Cardiac muscle cell (in vitro differentiated cells and primary cell): ENCODE data around the gene CNKSR2. TPM values are rescaled to one million over a fixed set of nuclear protein-coding genes. Genes with fewer than 3 reads are reported as not detected.
"Not testable (repeated sequence)": the region's sequence is repeated elsewhere in the genome, so short reads cannot be mapped to it uniquely, and the experiment has no call there.

Experiments used
- DNase-seq, 2 donors: peaks; one replicate each; pipeline versions ENCODE4 v3.0.0 to v3.0.0-alpha.2; 2010 to 2017; ENCODE audit warnings: low read depth in 1 of 2, low spot score in 1 of 2
- H3K27ac ChIP-seq: fragments of 200-600 bp; sonication (generic); 2 replicates; pipeline ENCODE4 v1.5.1; 2016
- H3K27me3 ChIP-seq: fragments of 200-600 bp; sonication (generic); 2 replicates; pipeline ENCODE4 v1.6.0; 2016; ENCODE audit warnings: control low read depth
- H3K36me3 ChIP-seq: fragments of 200-600 bp; sonication (generic); 2 replicates; pipeline ENCODE4 v1.5.1; 2016; ENCODE audit warnings: control low read depth
- H3K4me1 ChIP-seq: fragments of 200-600 bp; sonication (generic); 2 replicates; pipeline ENCODE4 v1.8.1; 2017; ENCODE audit warnings: low read depth, mild to moderate bottlenecking, mixed run types
- H3K4me3 ChIP-seq: fragments of 200-600 bp; sonication (generic); 2 replicates; pipeline ENCODE4 v1.5.1; 2016; ENCODE audit warnings: mild to moderate bottlenecking
- H3K9me3 ChIP-seq: fragments of 200-600 bp; sonication (generic); 2 replicates; pipeline ENCODE4 v1.5.1; 2017; ENCODE audit warnings: low read depth, mild to moderate bottlenecking, control low read depth
- polyA plus RNA-seq: library from polyadenylated mRNA; unstranded; fragments of >200 nt; fragmentation: Nextera tagmentation; extraction: Ambion mirVana; gene quantifications from 2 replicates; pipeline ENCODE4 v1.2.1, GENCODE V29; 2016
- total RNA-seq: library from RNA; depleted of rRNA; stranded (reverse); fragments of >200 nt; gene quantifications from 2 replicates; pipeline ENCODE4 v1.2.3, GENCODE V29; 2016
- TF ChIP-seq, protein P1 (sequence below): IDR thresholded peaks from 2 replicates; pipeline ENCODE4 v1.5.1; 2012; ENCODE audit warnings: low read depth, mild to moderate bottlenecking, low read length

Gene CNKSR2
- total and polyA plus RNA-seq, 2 experiments from 2014 or later: 1.5 to 25.3 TPM

GRCh38 chrX:21493226-21493830, 119.1 kb downstream of the CNKSR2 start:
- no peak overlapping the region for H3K27ac ChIP-seq
- H3K4me1 ChIP-seq: no peaks in the 10 kb centered on the region
- DNase-seq: no peak
- H3K27me3 ChIP-seq: no peaks in the 10 kb centered on the region
- H3K4me3 ChIP-seq: no peak overlapping the region
- TF ChIP-seq, protein P1, sequence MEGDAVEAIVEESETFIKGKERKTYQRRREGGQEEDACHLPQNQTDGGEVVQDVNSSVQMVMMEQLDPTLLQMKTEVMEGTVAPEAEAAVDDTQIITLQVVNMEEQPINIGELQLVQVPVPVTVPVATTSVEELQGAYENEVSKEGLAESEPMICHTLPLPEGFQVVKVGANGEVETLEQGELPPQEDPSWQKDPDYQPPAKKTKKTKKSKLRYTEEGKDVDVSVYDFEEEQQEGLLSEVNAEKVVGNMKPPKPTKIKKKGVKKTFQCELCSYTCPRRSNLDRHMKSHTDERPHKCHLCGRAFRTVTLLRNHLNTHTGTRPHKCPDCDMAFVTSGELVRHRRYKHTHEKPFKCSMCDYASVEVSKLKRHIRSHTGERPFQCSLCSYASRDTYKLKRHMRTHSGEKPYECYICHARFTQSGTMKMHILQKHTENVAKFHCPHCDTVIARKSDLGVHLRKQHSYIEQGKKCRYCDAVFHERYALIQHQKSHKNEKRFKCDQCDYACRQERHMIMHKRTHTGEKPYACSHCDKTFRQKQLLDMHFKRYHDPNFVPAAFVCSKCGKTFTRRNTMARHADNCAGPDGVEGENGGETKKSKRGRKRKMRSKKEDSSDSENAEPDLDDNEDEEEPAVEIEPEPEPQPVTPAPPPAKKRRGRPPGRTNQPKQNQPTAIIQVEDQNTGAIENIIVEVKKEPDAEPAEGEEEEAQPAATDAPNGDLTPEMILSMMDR: no peak
- no peaks in the 10 kb centered on the region for H3K9me3 ChIP-seq
- H3K36me3 ChIP-seq: no peaks in the 10 kb centered on the region

GRCh38 chrX:21503593-21503992, 129.4 kb downstream of the CNKSR2 start:
- TF ChIP-seq, protein P1: no peak
- Histone ChIP-seq H3K36me3 (no peaks in the 10 kb centered on the region), H3K4me3 (no peak overlapping the region), H3K27ac (no peak overlapping the region), H3K9me3 (no peaks in the 10 kb centered on the region), H3K27me3 (no peaks in the 10 kb centered on the region), H3K4me1 (no peaks in the 10 kb centered on the region)
- DNase-seq: no peak

GRCh38 chrX:21509912-21510311, 135.7 kb downstream of the CNKSR2 start:
- no peaks in the 10 kb centered on the region for H3K4me1 ChIP-seq
- no peak overlapping the region for H3K4me3 ChIP-seq
- TF ChIP-seq, protein P1: no peak
- DNase-seq: no peak
- no peak overlapping the region for H3K27ac ChIP-seq
- no peaks in the 10 kb centered on the region for H3K36me3 ChIP-seq
- no peaks in the 10 kb centered on the region for H3K27me3 ChIP-seq
- H3K9me3 ChIP-seq: no peaks in the 10 kb centered on the region

- H3K27me3 ChIP-seq: no peaks in the 10 kb centered on the region
- no peak overlapping the region for H3K27ac ChIP-seq
- H3K4me3 ChIP-seq: no peak overlapping the region
- H3K9me3 ChIP-seq: no peaks in the 10 kb centered on the region
- no peak for DNase-seq
- H3K36me3 ChIP-seq: no peaks in the 10 kb centered on the region
- no peaks in the 10 kb centered on the region for H3K4me1 ChIP-seq
- TF ChIP-seq, protein P1: no peak
Observed at GRCh38 chrX:21524008-21524407, 149.8 kb downstream of the CNKSR2 start.

DNA sequence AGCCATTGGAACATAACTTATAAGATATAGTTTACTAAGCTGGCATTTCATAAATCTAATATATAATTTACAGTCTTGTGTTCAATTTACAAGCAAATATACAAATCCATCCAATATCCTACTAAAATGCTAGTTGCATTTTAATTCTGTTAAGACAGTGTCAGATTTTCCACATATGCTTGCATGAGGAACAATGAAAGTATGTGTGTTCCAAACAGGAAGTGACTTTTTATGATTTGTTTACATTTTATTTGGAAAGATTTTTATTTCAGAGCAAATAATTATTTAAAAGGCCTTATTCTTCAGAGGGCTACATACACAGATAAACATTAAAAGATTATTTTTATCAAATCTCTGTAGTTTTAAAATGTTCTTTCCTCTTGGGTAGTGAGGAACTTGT, 153.9 kb downstream of the CNKSR2 start:
- Histone ChIP-seq H3K36me3 (no peaks in the 10 kb centered on the region), H3K27ac (no peak overlapping the region), H3K4me3 (no peak overlapping the region), H3K27me3 (no peaks in the 10 kb centered on the region), H3K9me3 (no peaks in the 10 kb centered on the region), H3K4me1 (no peaks in the 10 kb centered on the region)
- DNase-seq: no peak
- TF ChIP-seq, protein P1: no peak

DNA sequence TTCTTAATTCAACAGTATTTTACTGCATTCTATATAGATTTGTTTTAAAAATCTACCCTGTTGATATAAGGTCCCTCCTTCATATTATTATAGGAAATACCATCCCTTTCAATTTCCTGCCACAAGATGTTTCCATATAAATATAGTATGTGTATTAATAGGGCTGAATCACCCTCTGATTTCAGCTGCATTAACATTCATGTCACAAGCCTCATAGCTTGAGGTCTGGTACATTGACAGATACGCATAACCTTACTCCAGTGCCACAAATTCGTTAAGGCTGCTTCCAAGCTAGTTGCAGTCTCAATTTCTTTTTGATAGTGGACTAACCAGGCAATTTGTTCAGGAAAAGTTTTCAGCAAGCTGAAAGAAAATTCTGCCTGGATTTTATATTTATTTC, 155.6 kb downstream of the CNKSR2 start:
- H3K9me3 ChIP-seq: no peaks in the 10 kb centered on the region
- no peaks in the 10 kb centered on the region for H3K36me3 ChIP-seq
- H3K27ac ChIP-seq: no peak overlapping the region
- DNase-seq: no peak
- H3K4me1 ChIP-seq: no peaks in the 10 kb centered on the region
- TF ChIP-seq, protein P1: no peak
- no peak overlapping the region for H3K4me3 ChIP-seq
- H3K27me3 ChIP-seq: no peaks in the 10 kb centered on the region

DNA sequence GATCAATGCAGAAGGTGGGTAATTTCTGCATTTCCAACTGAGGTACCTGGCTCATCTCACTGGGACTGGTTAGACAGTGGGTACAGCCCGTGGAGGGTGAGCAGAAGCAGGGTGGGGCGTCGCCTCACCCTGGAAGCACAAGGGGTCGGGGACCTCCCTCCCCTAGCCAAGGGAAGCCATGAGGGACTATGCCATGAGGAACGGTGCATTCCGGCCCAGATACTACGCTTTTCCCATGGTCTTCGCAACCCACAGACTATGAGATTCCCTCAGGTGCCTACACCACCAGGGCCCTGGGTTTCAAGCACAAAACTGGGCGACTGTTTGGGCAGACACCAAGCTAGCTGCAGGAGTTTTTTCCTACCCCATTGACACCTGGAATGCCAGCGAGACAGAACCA, 170.4 kb downstream of the CNKSR2 start:
- H3K4me1 ChIP-seq, H3K4me3 ChIP-seq: not testable (repeated sequence)

More for the DNA sequence above, 170.4 kb downstream of the CNKSR2 start:
- not testable (repeated sequence) for H3K27ac ChIP-seq, H3K36me3 ChIP-seq, DNase-seq, H3K27me3 ChIP-seq, H3K9me3 ChIP-seq
